Gastrocnemius medialis (tissue), 4 donors: ENCODE results near the gene TSSC4.

Experiments used
- POLR2A ChIP-seq, 2 donors: fragments of 450-650 bp; IDR thresholded peaks; one replicate each; pipeline ENCODE4 v1.6.1; 2017; ENCODE audit warnings: antibody characterized with exemption in 2 of 2, mild to moderate bottlenecking in 2 of 2, moderate library complexity in 2 of 2
- TF ChIP-seq, protein P1 (sequence below), 5 experiments: fragments of 450-650 bp in 3 of 5; fragments of 200-600 bp in 2 of 5; sonication (generic) in 2 of 5; IDR thresholded peaks in 4 of 5; conservative IDR thresholded peaks in 1 of 5; 1 replicate in 4 of 5; 2 replicates in 1 of 5; pipeline ENCODE4 v1.5.1; 2016 to 2019; ENCODE audit warnings: antibody characterized with exemption in 5 of 5, mild to moderate bottlenecking in 3 of 5, moderate library complexity in 3 of 5

DNA sequence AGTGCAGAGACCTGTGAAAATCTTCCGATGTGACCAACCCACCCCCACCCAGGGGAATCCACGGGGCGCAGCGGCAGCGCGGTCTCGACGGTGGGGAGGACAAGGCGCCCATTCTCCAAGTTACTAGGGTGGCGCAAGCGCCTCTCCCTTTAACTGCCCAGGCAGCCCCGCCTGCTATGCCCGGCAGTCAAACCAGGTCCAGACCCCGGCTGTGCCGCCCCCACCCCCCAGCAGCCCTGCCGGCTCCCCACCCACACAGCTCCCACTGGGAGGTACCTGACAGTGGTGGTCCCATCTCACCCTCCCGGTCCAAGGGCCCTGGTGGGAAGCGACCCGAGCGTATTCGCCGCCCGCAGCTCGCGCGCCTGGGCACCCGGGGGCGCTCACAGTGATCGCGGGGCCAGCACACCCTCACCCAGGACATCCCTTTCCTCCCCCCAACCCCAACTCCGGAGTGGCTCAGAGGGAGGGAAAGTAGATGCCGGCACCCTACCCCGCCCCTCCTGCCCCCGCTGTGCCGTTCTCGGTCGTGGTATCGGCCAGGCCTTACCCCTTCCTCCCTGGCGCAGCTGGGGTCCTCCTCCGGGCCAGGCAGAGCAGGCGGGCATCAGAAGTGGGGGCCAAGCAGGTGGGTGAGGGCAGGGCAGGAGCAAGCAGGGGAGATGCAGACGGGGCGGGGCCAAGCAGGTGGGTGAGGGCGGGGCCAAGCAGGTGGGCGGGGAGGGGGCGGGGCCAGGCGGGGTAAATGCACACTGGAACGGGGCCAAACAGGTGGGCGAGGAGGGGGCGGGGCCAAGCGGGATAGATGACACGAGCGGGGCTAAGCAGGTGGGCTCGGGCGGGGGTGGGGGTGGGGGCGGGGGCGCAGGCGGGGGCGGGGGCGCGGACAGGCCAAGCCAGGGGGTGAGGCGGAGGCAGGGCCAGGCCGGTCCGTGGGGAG lies 43.6 kb downstream of the TSSC4 start, which contains the start of gene TRPM5:
- no peak for TF ChIP-seq POLR2A (IDR thresholded peaks at IDR 0.05)
- TF ChIP-seq, protein P1, sequence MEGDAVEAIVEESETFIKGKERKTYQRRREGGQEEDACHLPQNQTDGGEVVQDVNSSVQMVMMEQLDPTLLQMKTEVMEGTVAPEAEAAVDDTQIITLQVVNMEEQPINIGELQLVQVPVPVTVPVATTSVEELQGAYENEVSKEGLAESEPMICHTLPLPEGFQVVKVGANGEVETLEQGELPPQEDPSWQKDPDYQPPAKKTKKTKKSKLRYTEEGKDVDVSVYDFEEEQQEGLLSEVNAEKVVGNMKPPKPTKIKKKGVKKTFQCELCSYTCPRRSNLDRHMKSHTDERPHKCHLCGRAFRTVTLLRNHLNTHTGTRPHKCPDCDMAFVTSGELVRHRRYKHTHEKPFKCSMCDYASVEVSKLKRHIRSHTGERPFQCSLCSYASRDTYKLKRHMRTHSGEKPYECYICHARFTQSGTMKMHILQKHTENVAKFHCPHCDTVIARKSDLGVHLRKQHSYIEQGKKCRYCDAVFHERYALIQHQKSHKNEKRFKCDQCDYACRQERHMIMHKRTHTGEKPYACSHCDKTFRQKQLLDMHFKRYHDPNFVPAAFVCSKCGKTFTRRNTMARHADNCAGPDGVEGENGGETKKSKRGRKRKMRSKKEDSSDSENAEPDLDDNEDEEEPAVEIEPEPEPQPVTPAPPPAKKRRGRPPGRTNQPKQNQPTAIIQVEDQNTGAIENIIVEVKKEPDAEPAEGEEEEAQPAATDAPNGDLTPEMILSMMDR (IDR thresholded peaks at IDR 0.05 in 4 of 5, conservative IDR thresholded peaks at IDR 0.05 in 1 of 5): no peak
